Tibial nerve (tissue), 4 donors: ENCODE data around the gene SNAPC2.

Experiments
- CTCF ChIP-seq, 5 experiments: fragments of 200-600 bp in 3 of 5; fragments of 450-650 bp in 2 of 5; sonication (generic) in 3 of 5; IDR thresholded peaks; one replicate each; pipeline ENCODE4 v1.5.1; 2016 to 2019; ENCODE audit warnings: antibody characterized with exemption in 5 of 5, mild to moderate bottlenecking in 3 of 5, moderate library complexity in 2 of 5
- EP300 ChIP-seq, 2 donors: sonication (generic); formaldehyde crosslinking; IDR thresholded peaks; one replicate each; pipeline ENCODE4 v1.6.1; 2017; ENCODE audit warnings: antibody characterized with exemption in 2 of 2, mild to moderate bottlenecking in 1 of 2
- POLR2A ChIP-seq, 2 donors: fragments of 450-650 bp; IDR thresholded peaks; one replicate each; pipeline ENCODE4 v1.6.1; 2017; ENCODE audit warnings: antibody characterized with exemption in 2 of 2, mild to moderate bottlenecking in 2 of 2, moderate library complexity in 2 of 2

- no peak for TF ChIP-seq CTCF (IDR thresholded peaks at IDR 0.05)
- no peak for TF ChIP-seq POLR2A (IDR thresholded peaks at IDR 0.05)
- no peak for TF ChIP-seq EP300 (IDR thresholded peaks at IDR 0.05)
Measured at GRCh38 chr19:7934766-7935165, 14.6 kb downstream of the SNAPC2 start.
